Skin epidermis (tissue), 12 donors: ENCODE results near the gene OTUD1.
"Not testable (repeated sequence)": the region's sequence is repeated elsewhere in the genome, so short reads cannot be mapped to it uniquely, and the experiment has no call there.

Experiments
- H3K27ac ChIP-seq, 21 experiments: fragments of 200-600 bp; sonication (generic) in 11 of 21; one replicate each; pipeline ENCODE4 v1.5.0; 2020; ENCODE audit warnings: mild to moderate bottlenecking in 3 of 21, inconsistent platforms in 2 of 21, moderate library complexity in 2 of 21
- H3K4me3 ChIP-seq, 7 experiments: fragments of 200-600 bp; sonication (generic) in 2 of 7; one replicate each; pipeline ENCODE4 v1.5.0; 2020; ENCODE audit warnings: inconsistent platforms in 2 of 7, mild to moderate bottlenecking in 2 of 7, moderate library complexity in 1 of 7

The OTUD1 gene

GRCh38 chr10:23438547-23439451, at the start of gene OTUD1:
Gene OTUD1, plus strand, starts transcription at chr10:23439075. Its CDS starts 383 bp downstream, at chr10:23439458.
- H3K27ac ChIP-seq: peak within 1 kb of the TSS; percentile 88 to 98 (median 93)

GRCh38 chr10:23390408-23390807, 48.5 kb upstream of the OTUD1 start:
- not testable (repeated sequence) for H3K27ac ChIP-seq, H3K4me3 ChIP-seq

More at GRCh38 chr10:23438547-23439451, at the start of gene OTUD1:
- peak within 1 kb of the TSS; percentile 51 to 98 (median 93) for H3K4me3 ChIP-seq

GRCh38 chr10:23390809-23391208, 48.1 kb upstream of the OTUD1 start:
- no peak overlapping the region for H3K4me3 ChIP-seq
- no peak overlapping the region for H3K27ac ChIP-seq

- H3K27ac ChIP-seq: no peak overlapping the region
- H3K4me3 ChIP-seq: no peak overlapping the region
Observed at GRCh38 chr10:23391821-23392220, 47.1 kb upstream of the OTUD1 start.

- Histone ChIP-seq H3K4me3 (no peak overlapping the region), H3K27ac (no peak overlapping the region)
Observed at GRCh38 chr10:23395017-23395416, 43.9 kb upstream of the OTUD1 start.

GRCh38 chr10:23396695-23397094, 42.2 kb upstream of the OTUD1 start:
- Histone ChIP-seq H3K27ac (no peak overlapping the region), H3K4me3 (no peak overlapping the region)

- Histone ChIP-seq H3K27ac (no peak overlapping the region), H3K4me3 (no peak overlapping the region)
Observed at GRCh38 chr10:23399701-23400144, 39.2 kb upstream of the OTUD1 start.

- H3K27ac ChIP-seq: no peak overlapping the region
- H3K4me3 ChIP-seq: no peak overlapping the region
Observed at GRCh38 chr10:23402856-23403255, 36.0 kb upstream of the OTUD1 start.

GRCh38 chr10:23403278-23403677, 35.6 kb upstream of the OTUD1 start:
- Histone ChIP-seq H3K4me3 (no peak overlapping the region), H3K27ac (no peak overlapping the region)

- no peak overlapping the region for H3K4me3 ChIP-seq
- no peak overlapping the region for H3K27ac ChIP-seq
Observed at GRCh38 chr10:23403719-23404118, 35.2 kb upstream of the OTUD1 start.

- Histone ChIP-seq H3K27ac (no peak overlapping the region), H3K4me3 (no peak overlapping the region)
Observed at GRCh38 chr10:23404461-23404980, 34.4 kb upstream of the OTUD1 start.

GRCh38 chr10:23405540-23405939, 33.3 kb upstream of the OTUD1 start:
- Histone ChIP-seq H3K4me3 (no peak overlapping the region), H3K27ac (no peak overlapping the region)

GRCh38 chr10:23406409-23406808, 32.5 kb upstream of the OTUD1 start:
- Histone ChIP-seq H3K4me3 (no peak overlapping the region), H3K27ac (no peak overlapping the region)

GRCh38 chr10:23408330-23408976, 30.4 kb upstream of the OTUD1 start:
- H3K27ac ChIP-seq: no peak overlapping the region

GRCh38 chr10:23412223-23412622, 26.7 kb upstream of the OTUD1 start:
- Histone ChIP-seq H3K4me3 (no peak overlapping the region), H3K27ac (peak overlapping the region in 1 of 21 experiments; percentile 7)

More at GRCh38 chr10:23408330-23408976, 30.4 kb upstream of the OTUD1 start:
- no peak overlapping the region for H3K4me3 ChIP-seq

GRCh38 chr10:23413629-23414089, 25.2 kb upstream of the OTUD1 start:
- Histone ChIP-seq H3K4me3 (no peak overlapping the region), H3K27ac (no peak overlapping the region)

GRCh38 chr10:23414658-23415057, 24.2 kb upstream of the OTUD1 start:
- H3K27ac ChIP-seq: no peak overlapping the region
- H3K4me3 ChIP-seq: no peak overlapping the region

- Histone ChIP-seq H3K4me3 (no peak overlapping the region), H3K27ac (no peak overlapping the region)
Observed at GRCh38 chr10:23417254-23417653, 21.6 kb upstream of the OTUD1 start.

- Histone ChIP-seq H3K27ac (no peak overlapping the region), H3K4me3 (no peak overlapping the region)
Observed at GRCh38 chr10:23418051-23418681, 20.7 kb upstream of the OTUD1 start.

GRCh38 chr10:23419201-23419600, 19.7 kb upstream of the OTUD1 start:
- no peak overlapping the region for H3K27ac ChIP-seq
- H3K4me3 ChIP-seq: no peak overlapping the region
